B cell (primary cell): Measurements from ENCODE around the gene ACTR6. TPM values are rescaled to one million over a fixed set of nuclear protein-coding genes. Genes with fewer than 3 reads are reported as not detected.

Experiments used
- ATAC-seq: fragments of 200-7000 bp; cut with Tn5 transposase; one replicate; pipeline ENCODE4 v1.10.0; 2021; ENCODE audit warnings: low read depth, mild to moderate bottlenecking, moderate number of reproducible peaks, moderate library complexity
- CTCF ChIA-PET: fragments of 350-600 bp; sonication (Branson Sonifier 250); formaldehyde crosslinking; loops from one replicate; lab custom pipeline; 2021; ENCODE audit warnings: antibody characterized with exemption, inconsistent platforms; lab: Charles Lee
- POLR2A ChIA-PET: fragments of 350-600 bp; sonication (Branson Sonifier 250); formaldehyde crosslinking; loops from one replicate; lab custom pipeline; 2021; ENCODE audit warnings: antibody characterized with exemption; lab: Charles Lee
- DNase-seq: peaks from one replicate; pipeline ENCODE4 v3.0.0; 2013
- H2AFZ ChIP-seq: 2 replicates; pipeline ENCODE4 v1.6.1; 2012; ENCODE audit warnings: mild to moderate bottlenecking, low read depth, low read length; ENCODE audit not compliant: insufficient read depth, poor library complexity, severe bottlenecking
- H3K27ac ChIP-seq, 2 donors: 1 replicate in 1 of 2; 2 replicates in 1 of 2; pipeline ENCODE4 v1.5.1; 2012 to 2013; ENCODE audit warnings: low read length in 2 of 2, mild to moderate bottlenecking in 2 of 2, moderate library complexity in 1 of 2
- H3K27me3 ChIP-seq, 4 experiments: fragments of 200-600 bp in 1 of 4; sonication (generic) in 1 of 4; replicated peaks in 1 of 4; 1 replicate in 2 of 4; 2 replicates in 2 of 4; pipeline versions ENCODE4 v1.6.1 to v1.7.0; 2013 to 2016; ENCODE audit warnings: low read length in 3 of 4, mild to moderate bottlenecking in 2 of 4, mixed read lengths in 1 of 4, moderate library complexity in 1 of 4; ENCODE audit not compliant: insufficient read depth in 4 of 4, control insufficient read depth in 3 of 4; ENCODE audit errors: control extremely low read depth in 1 of 4
- H3K36me3 ChIP-seq, 2 experiments: replicated peaks in 1 of 2; 1 replicate in 1 of 2; 2 replicates in 1 of 2; pipeline versions ENCODE4 v1.6.1 to v1.7.1; 2013; ENCODE audit warnings: low read length in 1 of 2; ENCODE audit not compliant: insufficient read depth in 2 of 2, control insufficient read depth in 1 of 2; ENCODE audit errors: control extremely low read depth in 1 of 2, extremely low read depth in 1 of 2
- H3K4me1 ChIP-seq, 2 donors: fragments of 200-600 bp in 1 of 2; sonication (generic) in 1 of 2; 1 replicate in 1 of 2; 2 replicates in 1 of 2; pipeline versions ENCODE4 v1.5.1 to v1.6.1; 2013 to 2017; ENCODE audit warnings: low read length in 2 of 2; ENCODE audit not compliant: control insufficient read depth in 2 of 2, insufficient read depth in 2 of 2
- H3K4me2 ChIP-seq: replicated peaks from 2 replicates; pipeline ENCODE3; 2012; ENCODE audit warnings: mild to moderate bottlenecking, low read depth, low read length; ENCODE audit not compliant: poor library complexity, severe bottlenecking
- H3K4me3 ChIP-seq, 5 experiments: fragments of 200-600 bp in 1 of 5; sonication (generic) in 1 of 5; 1 replicate in 3 of 5; 2 replicates in 2 of 5; pipeline versions ENCODE4 v1.5.1 to v1.7.0; 2011 to 2016; ENCODE audit warnings: low read length in 4 of 5, mild to moderate bottlenecking in 4 of 5, low read depth in 2 of 5, control low read depth in 1 of 5, moderate library complexity in 1 of 5; ENCODE audit not compliant: insufficient read depth in 1 of 5; ENCODE audit errors: control extremely low read depth in 1 of 5, extremely low read depth in 1 of 5
- H3K79me2 ChIP-seq: fragments of 200-600 bp; sonication (generic); one replicate; pipeline ENCODE4 v1.6.0; 2016; ENCODE audit warnings: low read length; ENCODE audit not compliant: control insufficient read depth, insufficient read depth
- H3K9ac ChIP-seq: fragments of 200-600 bp; sonication (generic); 2 replicates; pipeline ENCODE4 v1.6.1; 2017; ENCODE audit warnings: mild to moderate bottlenecking, low read length, moderate library complexity
- H3K9me3 ChIP-seq, 3 donors: one replicate each; pipeline versions ENCODE4 v1.6.1 to v1.7.1; 2013; ENCODE audit warnings: low read length in 2 of 3; ENCODE audit not compliant: control insufficient read depth in 2 of 3, insufficient read depth in 1 of 3; ENCODE audit errors: control extremely low read depth in 1 of 3
- H4K20me1 ChIP-seq: 2 replicates; pipeline ENCODE4 v1.6.0; 2012; ENCODE audit warnings: mild to moderate bottlenecking, low read length; ENCODE audit not compliant: insufficient read depth, control insufficient read depth, poor library complexity, severe bottlenecking
- H3K27ac Mint-ChIP-seq: one replicate; pipeline ENCODE4 v1.8.0; 2021; ENCODE audit warnings: mixed read lengths
- H3K27me3 Mint-ChIP-seq: one replicate; pipeline ENCODE4 v1.8.0; 2021; ENCODE audit warnings: mixed read lengths
- H3K4me1 Mint-ChIP-seq: one replicate; pipeline ENCODE4 v1.8.0; 2021; ENCODE audit warnings: mixed read lengths
- H3K4me3 Mint-ChIP-seq: one replicate; pipeline ENCODE4 v1.8.0; 2021; ENCODE audit warnings: mixed read lengths
- H3K9me3 Mint-ChIP-seq: one replicate; pipeline ENCODE4 v1.8.0; 2022; ENCODE audit warnings: mixed read lengths; ENCODE audit not compliant: insufficient read depth
- CTCF ChIP-seq: fragments of 200-600 bp; IDR thresholded peaks from one replicate; pipeline ENCODE4 v1.8.0; 2022; ENCODE audit warnings: antibody characterized with exemption, mild to moderate bottlenecking
- EZH2 ChIP-seq: IDR thresholded peaks from 2 replicates; pipeline ENCODE4 v1.6.1; 2012; ENCODE audit warnings: borderline replicate concordance, low read depth, mild to moderate bottlenecking, moderate library complexity, low read length; ENCODE audit not compliant: insufficient read depth, poor library complexity, severe bottlenecking
- WGBS: methylation state at CpG from one replicate; pipeline ENCODE4 v1.1.5; 2013; ENCODE audit warnings: missing lambda C conversion rate; ENCODE audit not compliant: insufficient coverage; 5-methylcytosine and 5-hydroxymethylcytosine counted together
- intact Hi-C: fragments of 100-400 bp; cut with micrococcal nuclease; formaldehyde crosslinking; loops from one replicate; pipeline ENCODE4 v1.10.0; 2022
- polyA minus RNA-seq: library from RNA; depleted of rRNA, polyadenylated mRNA; stranded (reverse); fragments of >200 nt; gene quantifications from 2 replicates; pipeline ENCODE4 v1.2.3, GENCODE V29; 2012
- polyA plus RNA-seq: library from polyadenylated mRNA; depleted of rRNA; stranded (reverse); fragments of >200 nt; gene quantifications from 2 replicates; pipeline ENCODE4 v1.2.3, GENCODE V29; 2012
- total RNA-seq, 2 donors: library from RNA; stranded (reverse); fragments of 120-200 nt in 1 of 2; gene quantifications; 1 replicate in 1 of 2; 2 replicates in 1 of 2; pipeline versions ENCODE4 v1.2.3 to v1.2.4, GENCODE V29; 2013 to 2022

The ACTR6 gene
- total RNA-seq = 28.6 and 30.8 TPM in 2 replicates
- total RNA-seq (2013) = 32.0 TPM
- 10.1 and 11.1 TPM in 2 replicates for polyA plus RNA-seq
- 5.8 TPM in 2 replicates for polyA minus RNA-seq

GRCh38 chr12:100200463-100201181 is at the start of gene ACTR6:
ACTR6 (plus strand) TSS chr12:100200815; CDS start chr12:100200852, 37 bp downstream.
- TF ChIP-seq EZH2 (no peak), CTCF (no peak)
- H3K27me3 Mint-ChIP-seq = no peaks in the 10 kb centered on the region
- peak within 1 kb of the TSS; percentile 69 to 94 (median 92) for H3K4me3 ChIP-seq
- CTCF ChIA-PET = interaction anchor here (1.1 to 3.6 kb wide), 6 partner anchors 37 to 1639 kb away, joined by 3 to 14 read pairs (median 8); partner anchors contain the start of genes DEPDC4 and SCYL2
- H3K27ac ChIP-seq = peak within 1 kb of the TSS; percentile 76 to 93
- peak within 1 kb of the TSS; percentile 94 for H3K4me2 ChIP-seq
- no peaks in the 10 kb centered on the region for H4K20me1 ChIP-seq
- peak within 1 kb of the TSS; percentile 90 for H3K4me3 Mint-ChIP-seq
- H3K79me2 ChIP-seq = peaks cover 50% of the 10 kb centered on the region
- ATAC-seq (peak; percentile 84), DNase-seq (peak; percentile 98)
- intact Hi-C loops = loop anchor here (1.0 to 5.0 kb wide), 4 partner anchors 58 to 1917 kb away; partner anchors contain the start of genes BLTP3B, DEPDC4, SCYL2 and WASHC3
- H3K27me3 ChIP-seq = no peaks in the 10 kb centered on the region
- H3K4me1 ChIP-seq = peaks cover 14 to 19% of the 10 kb centered on the region in 2 donors
- peak within 1 kb of the TSS; percentile 97 for H3K9ac ChIP-seq
- peaks cover 0 to 4% of the 10 kb centered on the region in 2 experiments for H3K36me3 ChIP-seq
- peak within 1 kb of the TSS; percentile 91 for H3K27ac Mint-ChIP-seq
- POLR2A ChIA-PET = interaction anchor here (0.6 to 2.1 kb wide), 6 partner anchors 9 to 1469 kb away, joined by 3 to 11 read pairs (median 4); partner anchors contain the start of genes BLTP3B, DEPDC4 and SCYL2
- no peaks in the 10 kb centered on the region for H3K9me3 Mint-ChIP-seq
- H3K9me3 ChIP-seq = no peaks in the 10 kb centered on the region
- peak within 1 kb of the TSS; percentile 89 for H2AFZ ChIP-seq
- WGBS = under 1% methylated on average over 36 of the region's 38 CpGs
- H3K4me1 Mint-ChIP-seq = peaks cover 26% of the 10 kb centered on the region

GRCh38 chr12:100151769-100152168 is 48.8 kb upstream of the ACTR6 start:
- 100% methylated on average over 1 of the region's 2 CpGs for WGBS
- POLR2A ChIA-PET = no interaction called here
- intact Hi-C loops = loop anchor here (10.0 kb wide), 1 partner anchor 403 kb away; no protein-coding TSS in a partner anchor

More at GRCh38 chr12:100151769-100152168, 48.8 kb upstream of the ACTR6 start:
- ATAC-seq (no peak), DNase-seq (no peak)
- H3K4me2 ChIP-seq = no peak overlapping the region
- no peaks in the 10 kb centered on the region for H3K27me3 ChIP-seq
- no peaks in the 10 kb centered on the region for H3K79me2 ChIP-seq
- no peaks in the 10 kb centered on the region for H3K27me3 Mint-ChIP-seq
- H3K9ac ChIP-seq = no peak overlapping the region
- no peaks in the 10 kb centered on the region for H3K9me3 Mint-ChIP-seq
- peaks cover 0 to 3% of the 10 kb centered on the region in 2 donors for H3K4me1 ChIP-seq
- TF ChIP-seq CTCF (no peak), EZH2 (no peak)
- CTCF ChIA-PET = interaction anchor here (3.9 kb wide), 1 partner anchor 13 kb away, joined by 33 read pairs; no protein-coding TSS in a partner anchor
- H2AFZ ChIP-seq = no peak overlapping the region
- no peak overlapping the region for H3K4me3 Mint-ChIP-seq
- no peaks in the 10 kb centered on the region for H4K20me1 ChIP-seq
- no peaks in the 10 kb centered on the region for H3K9me3 ChIP-seq
- no peak overlapping the region for H3K4me3 ChIP-seq
- no peaks in the 10 kb centered on the region for H3K36me3 ChIP-seq
- no peaks in the 10 kb centered on the region for H3K4me1 Mint-ChIP-seq
- H3K27ac Mint-ChIP-seq = no peak overlapping the region
- no peak overlapping the region for H3K27ac ChIP-seq
